NCI-H345 treated with DMSO at 0.1 percent for 48 hours (cell line): ENCODE results near the gene DNMT1.
"Not testable (repeated sequence)": the region's sequence is repeated elsewhere in the genome, so short reads cannot be mapped to it uniquely, and the experiment has no call there.

Experiments used
- DNase-seq: peaks from one replicate; lab custom pipeline; 2025; ENCODE audit not compliant: unreplicated experiment; lab: John Stamatoyannopoulos, UW

Gene DNMT1

GRCh38 chr19:10222201-10222890 is 27.6 kb upstream of the DNMT1 start:
- no peak for DNase-seq

- no peak for DNase-seq
Measured at GRCh38 chr19:10220695-10221094, 25.9 kb upstream of the DNMT1 start.

- no peak for DNase-seq
Measured at GRCh38 chr19:10219678-10220077, 24.9 kb upstream of the DNMT1 start.

- no peak for DNase-seq
Measured at GRCh38 chr19:10217085-10217484, 22.3 kb upstream of the DNMT1 start.

- no peak for DNase-seq
Measured at GRCh38 chr19:10214784-10215183, 20.0 kb upstream of the DNMT1 start.

GRCh38 chr19:10211691-10212090 is 16.9 kb upstream of the DNMT1 start:
- no peak for DNase-seq

- DNase-seq = no peak
Measured at GRCh38 chr19:10211061-10211460, 16.3 kb upstream of the DNMT1 start.

- DNase-seq = no peak
Measured at GRCh38 chr19:10209315-10209714, 14.6 kb upstream of the DNMT1 start.

- DNase-seq = no peak
Measured at GRCh38 chr19:10207026-10207425, 12.3 kb upstream of the DNMT1 start.

- no peak for DNase-seq
Measured at GRCh38 chr19:10206226-10206885, 11.6 kb upstream of the DNMT1 start.

GRCh38 chr19:10205636-10206035 is 10.9 kb upstream of the DNMT1 start:
- DNase-seq = no peak

GRCh38 chr19:10203686-10204085 is 8.9 kb upstream of the DNMT1 start:
- no peak for DNase-seq

- no peak for DNase-seq
Measured at GRCh38 chr19:10201176-10201575, 6.4 kb upstream of the DNMT1 start.

- DNase-seq = not testable (repeated sequence)
Measured at GRCh38 chr19:10200101-10200500, 5.3 kb upstream of the DNMT1 start.

GRCh38 chr19:10198889-10199644 is 4.3 kb upstream of the DNMT1 start:
- DNase-seq = not testable (repeated sequence)

- DNase-seq = no peak
Measured at GRCh38 chr19:10195199-10195519, 406 bp upstream of the DNMT1 start.

- DNase-seq = peak; percentile 1
Measured at GRCh38 chr19:10193790-10194499, 808 bp downstream of the DNMT1 start.

- DNase-seq = no peak
Measured at GRCh38 chr19:10192922-10193321, 1.8 kb downstream of the DNMT1 start.

GRCh38 chr19:10191347-10191746 is 3.4 kb downstream of the DNMT1 start:
- no peak for DNase-seq

GRCh38 chr19:10190026-10190425 is 4.7 kb downstream of the DNMT1 start:
- no peak for DNase-seq

- no peak for DNase-seq
Measured at GRCh38 chr19:10189616-10190015, 5.1 kb downstream of the DNMT1 start.

GRCh38 chr19:10187315-10187714 is 7.4 kb downstream of the DNMT1 start:
- DNase-seq = no peak
